Activated naive CD8-positive, alpha-beta T cell treated with anti-CD3 and anti-CD28 coated beads, Interleukin-2, amount 10 ng/mL, durations not matched to agents 7 days and 5 days (primary cell): ENCODE measurements around the gene BCL2L11. TPM values are rescaled to one million over a fixed set of nuclear protein-coding genes. Genes with fewer than 3 reads are reported as not detected.

ENCODE experiments used
- ATAC-seq: fragments of 150-1000 bp; cut with Tn5 transposase; one replicate; pipeline ENCODE4 v1.10.0; 2021; ENCODE audit warnings: low read depth, moderate library complexity
- POLR2A ChIA-PET: fragments of 350-600 bp; sonication (Branson Sonifier 250); formaldehyde crosslinking; loops from one replicate; lab custom pipeline; 2021; ENCODE audit warnings: antibody characterized with exemption; lab: Charles Lee
- DNase-seq: peaks from one replicate; pipeline ENCODE4 v3.0.0; 2021
- H3K27ac Mint-ChIP-seq: one replicate; pipeline ENCODE4 v1.8.0; 2022; ENCODE audit warnings: mild to moderate bottlenecking, mixed read lengths
- H3K27me3 Mint-ChIP-seq: one replicate; pipeline ENCODE4 v1.8.0; 2022; ENCODE audit warnings: mild to moderate bottlenecking, moderate library complexity, mixed read lengths
- H3K36me3 Mint-ChIP-seq: one replicate; pipeline ENCODE4 v1.8.0; 2021; ENCODE audit warnings: mild to moderate bottlenecking, mixed read lengths
- H3K4me1 Mint-ChIP-seq: one replicate; pipeline ENCODE4 v1.8.0; 2021; ENCODE audit warnings: mixed read lengths
- H3K4me3 Mint-ChIP-seq: one replicate; pipeline ENCODE4 v1.8.0; 2022; ENCODE audit warnings: mild to moderate bottlenecking, moderate library complexity, mixed read lengths
- H3K9me3 Mint-ChIP-seq: one replicate; pipeline ENCODE4 v1.8.0; 2021; ENCODE audit warnings: mixed read lengths
- total RNA-seq, 2 experiments: library from RNA; stranded (reverse); gene quantifications; one replicate each; pipeline ENCODE4 v1.2.3, GENCODE V29; 2021

BCL2L11 gene
- total RNA-seq, 2 experiments from 2014 or later = 17.2 to 21.1 TPM

DNA sequence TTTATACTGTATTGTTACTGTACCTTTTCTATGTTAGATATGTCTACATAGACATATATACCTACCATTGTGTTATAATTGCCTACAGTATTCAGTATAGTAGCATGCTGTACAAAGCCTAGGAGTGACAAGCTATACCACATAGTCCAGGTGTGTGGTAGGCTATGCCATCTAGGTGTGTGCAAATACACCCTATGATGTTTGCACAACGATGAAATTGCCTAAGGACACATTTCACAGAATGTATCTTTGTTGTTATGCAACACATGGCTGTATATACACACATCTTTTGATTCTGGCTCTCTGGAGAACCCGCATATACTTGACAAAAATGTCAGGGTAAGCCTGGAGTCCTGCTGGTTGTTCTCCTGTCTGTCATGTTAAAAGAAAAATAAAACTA is 85.1 kb downstream of the BCL2L11 start:
- Mint-ChIP-seq H3K27me3 (peaks cover 8% of the 10 kb centered on the region), H3K36me3 (no peaks in the 10 kb centered on the region), H3K9me3 (peaks cover 3% of the 10 kb centered on the region), H3K4me3 (no peak overlapping the region), H3K4me1 (peaks cover 6% of the 10 kb centered on the region), H3K27ac (no peak overlapping the region)
- POLR2A ChIA-PET = no interaction called here
- ATAC-seq = no peak
- DNase-seq = no peak

DNA sequence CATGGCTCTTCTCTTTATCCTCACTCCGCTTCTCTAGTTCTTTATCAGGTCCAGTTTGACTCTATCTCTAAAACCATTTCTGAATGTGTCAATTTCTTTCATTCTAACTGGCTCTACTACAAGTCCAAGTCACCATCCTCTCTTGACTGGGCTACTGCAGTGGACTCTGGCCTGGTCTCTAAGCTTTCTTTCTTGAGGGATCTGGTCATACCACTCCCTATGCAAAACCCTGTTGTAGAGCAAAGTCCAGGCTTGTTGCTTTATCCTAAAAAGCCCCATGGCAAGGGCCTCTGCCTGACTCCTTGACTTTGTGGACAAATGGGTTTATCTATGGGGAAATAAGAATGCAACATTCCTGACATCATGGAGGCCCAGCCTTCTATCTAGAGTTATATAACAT is 87.1 kb downstream of the BCL2L11 start:
- ATAC-seq (no peak), DNase-seq (no peak)
- peaks cover 7% of the 10 kb centered on the region for H3K9me3 Mint-ChIP-seq
- H3K4me1 Mint-ChIP-seq = peaks cover 6% of the 10 kb centered on the region
- POLR2A ChIA-PET = no interaction called here
- H3K27ac Mint-ChIP-seq = no peak overlapping the region
- peaks cover 8% of the 10 kb centered on the region for H3K27me3 Mint-ChIP-seq
- no peak overlapping the region for H3K4me3 Mint-ChIP-seq
- no peaks in the 10 kb centered on the region for H3K36me3 Mint-ChIP-seq

DNA sequence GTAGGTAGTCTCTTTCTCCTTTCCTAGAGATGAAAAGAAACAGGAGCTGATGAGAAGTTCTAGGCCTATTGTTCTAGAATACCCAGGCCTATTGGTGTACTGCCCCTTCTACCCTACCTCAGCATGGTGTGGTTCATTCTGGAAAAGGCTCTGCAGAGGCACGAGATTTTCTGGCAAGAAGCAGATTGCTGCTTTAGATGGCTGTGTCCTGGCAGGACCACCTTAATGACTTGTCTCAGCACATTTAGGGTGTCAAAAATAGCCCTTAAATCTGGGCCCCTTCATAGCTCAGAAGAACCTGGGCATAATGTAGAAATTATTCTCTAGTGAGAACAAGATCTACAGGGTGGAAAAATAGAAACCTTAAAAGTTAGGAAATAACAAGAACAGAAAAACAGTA is 87.9 kb downstream of the BCL2L11 start:
- peaks cover 8% of the 10 kb centered on the region for H3K27me3 Mint-ChIP-seq
- H3K36me3 Mint-ChIP-seq = peaks cover 3% of the 10 kb centered on the region
- no peak overlapping the region for H3K4me3 Mint-ChIP-seq
- peaks cover 7% of the 10 kb centered on the region for H3K9me3 Mint-ChIP-seq
- POLR2A ChIA-PET = no interaction called here
- ATAC-seq (no peak), DNase-seq (no peak)
- H3K27ac Mint-ChIP-seq = no peak overlapping the region
- peaks cover 6% of the 10 kb centered on the region for H3K4me1 Mint-ChIP-seq

DNA sequence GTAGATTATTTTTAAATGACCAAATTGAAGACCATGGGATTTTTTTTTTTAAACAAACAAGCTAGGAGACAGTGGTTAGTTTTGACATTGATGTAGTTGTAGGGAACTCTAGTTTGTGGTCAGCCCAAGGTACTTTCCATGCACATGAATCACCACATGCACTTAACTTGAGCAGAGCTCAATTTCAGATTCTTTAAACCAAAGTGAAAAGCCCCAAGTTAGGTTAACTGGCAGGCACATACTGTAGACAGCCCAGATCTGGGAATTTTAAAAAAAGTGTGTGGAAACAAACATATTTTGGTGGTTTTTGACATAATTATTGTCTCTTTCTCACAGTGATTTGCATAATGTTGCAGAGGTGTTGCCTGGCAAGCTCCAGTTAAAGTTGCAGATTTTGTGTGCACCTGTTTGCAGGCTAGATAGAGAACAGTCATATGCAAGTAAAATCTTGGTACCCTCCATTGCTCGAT is 88.4 kb downstream of the BCL2L11 start:
- Mint-ChIP-seq H3K9me3 (peaks cover 8% of the 10 kb centered on the region), H3K36me3 (peaks cover 5% of the 10 kb centered on the region), H3K4me3 (no peak overlapping the region), H3K27me3 (peaks cover 8% of the 10 kb centered on the region), H3K27ac (no peak overlapping the region), H3K4me1 (peaks cover 6% of the 10 kb centered on the region)
- POLR2A ChIA-PET = no interaction called here
- ATAC-seq (peak; percentile 67), DNase-seq (no peak)

DNA sequence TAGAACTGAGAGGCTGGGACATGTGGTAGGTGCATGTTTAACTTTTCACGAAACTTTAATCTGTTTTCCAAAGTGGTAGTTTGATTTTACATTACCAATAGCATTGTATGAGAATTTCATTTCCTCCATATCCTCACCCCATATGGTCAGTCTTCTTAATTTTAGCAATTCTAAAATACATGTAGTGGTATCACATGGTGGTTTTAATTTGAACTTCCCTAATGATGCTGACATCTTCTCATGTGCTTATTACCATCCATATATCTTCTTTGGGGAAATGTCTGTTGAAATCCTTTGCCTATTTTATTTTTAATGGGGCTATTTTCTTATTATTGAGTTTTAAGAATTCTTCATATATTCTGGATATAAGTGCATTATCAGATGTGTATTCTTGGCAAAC is 89.3 kb downstream of the BCL2L11 start:
- Mint-ChIP-seq H3K4me3 (no peak overlapping the region), H3K4me1 (peaks cover 6% of the 10 kb centered on the region), H3K27ac (no peak overlapping the region), H3K27me3 (peaks cover 6% of the 10 kb centered on the region), H3K36me3 (peaks cover 11% of the 10 kb centered on the region), H3K9me3 (peaks cover 11% of the 10 kb centered on the region)
- DNase-seq (no peak), ATAC-seq (no peak)
- POLR2A ChIA-PET = no interaction called here

DNA sequence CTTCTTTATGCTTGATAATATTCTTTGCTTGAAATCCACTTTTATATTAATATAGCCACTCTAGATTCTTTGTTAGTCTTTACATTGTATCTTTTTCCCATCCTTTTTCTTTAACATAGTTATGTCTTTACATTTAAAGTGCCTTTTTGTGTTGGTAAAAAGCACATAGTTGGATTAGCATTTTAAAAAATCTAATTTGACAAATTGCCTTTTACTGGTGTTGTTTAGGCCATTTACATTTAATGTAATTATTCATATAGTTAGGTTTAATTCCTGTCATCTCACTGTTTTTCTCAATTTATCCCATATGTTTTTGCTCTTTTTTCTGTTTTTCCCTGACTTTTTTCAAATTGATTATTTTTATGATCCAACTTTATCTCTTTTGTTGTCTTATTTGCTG is 93.2 kb downstream of the BCL2L11 start:
- ATAC-seq (no peak), DNase-seq (no peak)
- Mint-ChIP-seq H3K27ac (no peak overlapping the region), H3K36me3 (peaks cover 13% of the 10 kb centered on the region), H3K27me3 (peaks cover 2% of the 10 kb centered on the region), H3K4me3 (no peak overlapping the region), H3K4me1 (peaks cover 5% of the 10 kb centered on the region), H3K9me3 (peaks cover 10% of the 10 kb centered on the region)
- POLR2A ChIA-PET = no interaction called here

DNA sequence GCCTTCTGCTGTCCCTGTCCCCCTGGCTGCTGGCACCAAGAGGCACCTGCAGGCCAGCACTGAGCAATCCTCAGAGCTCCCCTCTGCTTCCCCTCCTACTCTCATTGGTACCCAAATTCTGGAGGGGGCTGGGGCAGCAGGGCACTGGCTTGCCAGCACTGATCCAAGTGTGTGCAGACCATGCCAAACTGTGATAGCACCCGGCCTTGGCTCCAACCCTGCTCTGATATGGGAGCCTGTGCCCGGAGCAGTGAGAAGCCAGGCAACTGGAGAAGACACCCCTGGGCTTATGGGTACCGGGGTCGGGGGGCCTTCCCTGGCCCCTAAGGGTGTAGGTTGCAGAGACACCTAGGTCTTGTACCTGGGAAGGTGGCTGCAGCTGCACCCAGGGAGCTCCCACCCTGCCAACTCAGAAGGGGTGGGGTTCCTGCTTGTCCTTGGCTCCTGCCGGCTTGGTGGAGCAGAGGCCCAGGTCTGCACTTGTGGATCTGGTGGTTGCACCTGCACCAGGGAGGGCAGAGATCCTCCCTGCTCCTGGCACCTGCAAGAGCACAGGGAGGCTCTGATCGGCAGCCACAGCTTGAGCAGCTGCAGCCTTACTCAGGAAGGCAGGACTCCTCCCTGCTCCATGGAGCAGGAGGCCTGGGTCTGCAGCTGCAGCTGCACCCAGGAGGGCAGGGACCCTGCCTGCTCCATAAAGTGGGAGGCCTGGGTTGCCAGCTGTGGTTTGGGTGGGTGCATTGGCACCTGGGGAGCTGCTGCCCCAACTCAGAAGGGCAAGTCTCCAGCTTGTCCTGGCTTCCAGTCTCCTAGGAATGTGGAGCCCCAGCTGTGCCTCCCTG is 96.3 kb downstream of the BCL2L11 start:
- Mint-ChIP-seq H3K27me3 (peaks cover 2% of the 10 kb centered on the region), H3K4me3 (no peak overlapping the region), H3K27ac (no peak overlapping the region), H3K4me1 (no peaks in the 10 kb centered on the region), H3K9me3 (peaks cover 14% of the 10 kb centered on the region), H3K36me3 (peaks cover 13% of the 10 kb centered on the region)
- ATAC-seq (no peak), DNase-seq (no peak)
- POLR2A ChIA-PET = no interaction called here
